Sigmoid colon (tissue), 7 donors: ENCODE data around the gene MAML3. TPM values are rescaled to one million over a fixed set of nuclear protein-coding genes. Genes with fewer than 3 reads are reported as not detected.
A peak's percentile ranks its signal among the peaks of the same experiment; 100 is the strongest.

Source experiments
- DNase-seq: peaks from one replicate; pipeline ENCODE4 v3.0.0-alpha.2; 2019
- H3K27ac ChIP-seq, 4 donors: fragments of 200-600 bp; sonication (generic); one replicate each; pipeline ENCODE4 v1.5.1; 2016 to 2019; ENCODE audit warnings: mild to moderate bottlenecking in 1 of 4
- H3K27me3 ChIP-seq, 3 donors: fragments of 200-600 bp; sonication (generic); one replicate each; pipeline ENCODE4 v1.5.1; 2019; ENCODE audit warnings: mild to moderate bottlenecking in 1 of 3
- H3K36me3 ChIP-seq, 4 donors: fragments of 200-600 bp; sonication (generic); one replicate each; pipeline ENCODE4 v1.5.1; 2016 to 2019
- H3K4me1 ChIP-seq, 4 donors: fragments of 200-600 bp; sonication (generic); one replicate each; pipeline ENCODE4 v1.5.1; 2017 to 2019
- H3K4me3 ChIP-seq, 4 donors: fragments of 200-600 bp; sonication (generic); one replicate each; pipeline ENCODE4 v1.5.1; 2017 to 2019; ENCODE audit warnings: mild to moderate bottlenecking in 2 of 4, moderate library complexity in 1 of 4
- H3K9me3 ChIP-seq, 4 donors: fragments of 200-600 bp in 3 of 4; sonication (generic) in 3 of 4; one replicate each; pipeline versions ENCODE4 v1.5.1 to v1.6.1; 2013 to 2019
- CTCF ChIP-seq, 4 experiments: fragments of 450-650 bp in 3 of 4; fragments of 200-600 bp in 1 of 4; IDR thresholded peaks; one replicate each; pipeline ENCODE4 v1.5.1; 2016 to 2019; ENCODE audit warnings: antibody characterized with exemption in 4 of 4, mild to moderate bottlenecking in 3 of 4, moderate library complexity in 2 of 4
- EP300 ChIP-seq, 4 donors: sonication (generic); formaldehyde crosslinking; IDR thresholded peaks; one replicate each; pipeline ENCODE4 v1.6.1; 2017; ENCODE audit warnings: antibody characterized with exemption in 4 of 4
- POLR2A ChIP-seq, 2 donors: fragments of 450-650 bp; IDR thresholded peaks; one replicate each; pipeline ENCODE4 v1.6.1; 2016; ENCODE audit warnings: antibody characterized with exemption in 2 of 2, mild to moderate bottlenecking in 2 of 2, moderate library complexity in 2 of 2
- POLR2AphosphoS5 ChIP-seq, 4 donors: sonication (generic); formaldehyde crosslinking; IDR thresholded peaks; one replicate each; pipeline ENCODE4 v1.6.1; 2017; ENCODE audit warnings: antibody characterized with exemption in 4 of 4
- WGBS, 2 donors: extraction: QIAGEN DNeasy Blood & Tissue Kit; methylation state at CpG; one replicate each; pipeline ENCODE4 v1.1.7; 2013; 5-methylcytosine and 5-hydroxymethylcytosine counted together
- intact Hi-C: fragments of 100-400 bp; cut with DNase I; formaldehyde crosslinking; loops from one replicate; pipeline ENCODE4 v1.15.1; 2023
- polyA plus RNA-seq, 3 donors: library from polyadenylated mRNA; stranded (reverse); fragments of 200-250 nt; gene quantifications; one replicate each; pipeline ENCODE4 v1.2.3, GENCODE V29; 2013
- total RNA-seq, 4 donors: library from RNA; depleted of rRNA; stranded (reverse); fragments of >200 nt; gene quantifications; one replicate each; pipeline ENCODE4 v1.1.0, GENCODE V29; 2016
- donor health status: healthy with polysubstance abuse.
- donor health status: Bipolar disorder and iron deficiency.
- donor health status: healthy.

The MAML3 gene
- total and polyA plus RNA-seq, 7 donors, result 3.5 to 16.3 (median 5.4) TPM

DNA sequence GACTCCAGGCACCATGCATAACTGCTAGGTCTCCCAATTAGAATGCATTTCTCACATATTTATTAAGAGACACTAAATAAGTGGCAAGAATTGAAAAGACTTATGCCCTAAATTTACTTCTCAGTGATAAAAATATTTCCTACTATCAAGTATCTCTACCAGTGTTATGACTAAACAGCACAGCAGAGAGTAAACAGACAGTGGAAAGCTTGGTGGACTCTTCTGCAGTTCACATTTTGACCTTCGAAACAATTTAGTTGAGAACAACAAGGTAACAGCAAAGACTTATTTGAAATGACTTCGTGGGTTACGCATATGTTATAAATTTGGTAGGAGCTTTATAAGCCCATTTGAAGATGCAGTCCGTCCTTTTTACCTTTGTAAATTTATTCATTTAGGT is 16.3 kb upstream of the MAML3 start:
- H3K9me3 ChIP-seq, result no peaks in the 10 kb centered on the region
- TF ChIP-seq EP300 (IDR thresholded peaks at IDR 0.05) (no peak), CTCF (IDR thresholded peaks at IDR 0.05) (no peak), POLR2AphosphoS5 (IDR thresholded peaks at IDR 0.05) (no peak), POLR2A (IDR thresholded peaks at IDR 0.05) (no peak)
- H3K4me1 ChIP-seq, result no peaks in the 10 kb centered on the region
- no peak overlapping the region for H3K27ac ChIP-seq
- no peak for DNase-seq
- H3K36me3 ChIP-seq, result no peaks in the 10 kb centered on the region
- no peak overlapping the region for H3K4me3 ChIP-seq
- intact Hi-C loops, result no loop called here
- no peaks in the 10 kb centered on the region for H3K27me3 ChIP-seq
- WGBS, 2 donors, result 88 to 92% methylated on average over 4 of the region's 4 CpGs

DNA sequence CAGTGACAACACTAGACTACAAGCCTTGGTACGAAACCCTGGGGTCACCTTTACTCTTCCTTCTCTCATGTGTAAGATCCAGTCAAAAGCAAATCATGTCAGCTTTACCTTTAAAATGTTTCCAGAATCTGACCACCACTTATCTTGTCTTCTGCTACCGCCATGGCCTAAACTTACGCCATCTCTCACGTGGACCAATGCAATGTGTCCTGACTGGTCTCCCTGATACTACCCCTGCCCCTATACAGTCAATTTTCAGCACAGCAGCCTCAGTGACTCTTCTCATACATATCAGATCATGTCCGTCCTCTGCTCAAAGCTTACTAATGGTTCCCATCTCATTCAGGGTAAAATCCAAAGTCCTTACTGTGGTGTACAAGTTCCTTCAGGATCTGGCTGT is 15.0 kb upstream of the MAML3 start:
- Histone ChIP-seq H3K4me1 (no peaks in the 10 kb centered on the region), H3K36me3 (no peaks in the 10 kb centered on the region), H3K27me3 (no peaks in the 10 kb centered on the region), H3K9me3 (no peaks in the 10 kb centered on the region), H3K27ac (no peak overlapping the region), H3K4me3 (no peak overlapping the region)
- TF ChIP-seq EP300 (IDR thresholded peaks at IDR 0.05) (no peak), POLR2AphosphoS5 (IDR thresholded peaks at IDR 0.05) (no peak), POLR2A (IDR thresholded peaks at IDR 0.05) (no peak), CTCF (IDR thresholded peaks at IDR 0.05) (no peak)
- DNase-seq, result no peak
- WGBS, 2 donors, result 93 to 96% methylated on average over 5 of the region's 5 CpGs
- intact Hi-C loops, result no loop called here

- WGBS, 2 donors, result 94 to 97% methylated on average over 1 of the region's 1 CpG
- no peak overlapping the region for H3K4me3 ChIP-seq
- intact Hi-C loops, result no loop called here
Observed at GRCh38 chr4:140168474-140168873, 14.5 kb upstream of the MAML3 start.

GRCh38 chr4:140163029-140163810 is 9.2 kb upstream of the MAML3 start:
- Histone ChIP-seq H3K36me3 (no peaks in the 10 kb centered on the region), H3K4me3 (no peak overlapping the region), H3K4me1 (peaks cover 0 to 26% (median 22%) of the 10 kb centered on the region in 4 donors), H3K9me3 (peaks cover 0 to 3% (median 0%) of the 10 kb centered on the region in 4 donors), H3K27ac (peak overlapping the region in 3 of 4 donors; percentile 39 to 54 (median 40)), H3K27me3 (no peaks in the 10 kb centered on the region)
- intact Hi-C loops, result no loop called here
- no peak for DNase-seq
- TF ChIP-seq POLR2AphosphoS5 (IDR thresholded peaks at IDR 0.05) (no peak), POLR2A (IDR thresholded peaks at IDR 0.05) (no peak), CTCF (IDR thresholded peaks at IDR 0.05) (no peak), EP300 (IDR thresholded peaks at IDR 0.05) (no peak)
- 67 to 82% methylated on average over 8 of the region's 8 CpGs for WGBS, 2 donors

More at GRCh38 chr4:140168474-140168873, 14.5 kb upstream of the MAML3 start:
- Histone ChIP-seq H3K27ac (no peak overlapping the region), H3K27me3 (no peaks in the 10 kb centered on the region), H3K9me3 (no peaks in the 10 kb centered on the region), H3K36me3 (no peaks in the 10 kb centered on the region), H3K4me1 (peaks cover 0 to 2% (median under 1%) of the 10 kb centered on the region in 4 donors)
- no peak for DNase-seq
- no peak for TF ChIP-seq EP300 (IDR thresholded peaks at IDR 0.05)
- TF ChIP-seq POLR2AphosphoS5 (IDR thresholded peaks at IDR 0.05), result no peak
- TF ChIP-seq CTCF (IDR thresholded peaks at IDR 0.05), result no peak
- no peak for TF ChIP-seq POLR2A (IDR thresholded peaks at IDR 0.05)
